GM13977 (cell line): ENCODE results near the gene CNTNAP2.

Experiments
- DNase-seq: peaks from one replicate; pipeline ENCODE4 v3.0.0; 2012; ENCODE audit warnings: low spot score
- in situ Hi-C: fragments of 300-500 bp; cut with MboI; formaldehyde crosslinking; loops from one replicate; pipeline ENCODE4 v1.12.0; 2022; ENCODE audit warnings: low sequenced_read_pairs, low pct_unique_long_range_greater_than_20kb, mixed read lengths, inconsistent platforms; ENCODE audit not compliant: unreplicated experiment
- TF ChIP-seq, protein P1 (sequence below): IDR thresholded peaks from 2 replicates; pipeline ENCODE4 v1.5.1; 2012; ENCODE audit warnings: mild to moderate bottlenecking, control low read depth; ENCODE audit not compliant: insufficient read depth; ENCODE audit errors: extremely low read depth, missing control alignments

The CNTNAP2 gene

DNA sequence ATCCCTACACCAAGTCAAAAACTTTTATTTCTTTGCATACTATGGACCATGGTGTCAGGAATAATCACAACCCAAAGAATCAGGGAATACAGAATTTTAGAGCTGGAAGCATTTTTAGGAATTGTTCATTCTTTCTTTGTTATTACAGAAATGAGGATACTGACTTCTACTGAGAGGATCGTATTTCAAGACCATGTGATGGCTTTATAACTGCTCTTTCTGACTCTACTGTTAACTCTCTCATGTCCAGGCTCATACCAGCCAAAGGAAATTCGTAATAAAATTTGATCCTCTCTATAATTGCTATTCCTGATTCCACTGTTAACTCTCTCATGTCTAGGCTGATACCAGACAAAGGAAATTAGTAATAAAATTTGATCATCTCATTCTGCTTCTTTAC, 1423.1 kb downstream of the CNTNAP2 start:
- DNase-seq, result no peak
- in situ Hi-C loops, result no loop called here
- TF ChIP-seq, protein P1, sequence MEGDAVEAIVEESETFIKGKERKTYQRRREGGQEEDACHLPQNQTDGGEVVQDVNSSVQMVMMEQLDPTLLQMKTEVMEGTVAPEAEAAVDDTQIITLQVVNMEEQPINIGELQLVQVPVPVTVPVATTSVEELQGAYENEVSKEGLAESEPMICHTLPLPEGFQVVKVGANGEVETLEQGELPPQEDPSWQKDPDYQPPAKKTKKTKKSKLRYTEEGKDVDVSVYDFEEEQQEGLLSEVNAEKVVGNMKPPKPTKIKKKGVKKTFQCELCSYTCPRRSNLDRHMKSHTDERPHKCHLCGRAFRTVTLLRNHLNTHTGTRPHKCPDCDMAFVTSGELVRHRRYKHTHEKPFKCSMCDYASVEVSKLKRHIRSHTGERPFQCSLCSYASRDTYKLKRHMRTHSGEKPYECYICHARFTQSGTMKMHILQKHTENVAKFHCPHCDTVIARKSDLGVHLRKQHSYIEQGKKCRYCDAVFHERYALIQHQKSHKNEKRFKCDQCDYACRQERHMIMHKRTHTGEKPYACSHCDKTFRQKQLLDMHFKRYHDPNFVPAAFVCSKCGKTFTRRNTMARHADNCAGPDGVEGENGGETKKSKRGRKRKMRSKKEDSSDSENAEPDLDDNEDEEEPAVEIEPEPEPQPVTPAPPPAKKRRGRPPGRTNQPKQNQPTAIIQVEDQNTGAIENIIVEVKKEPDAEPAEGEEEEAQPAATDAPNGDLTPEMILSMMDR, result no peak

DNA sequence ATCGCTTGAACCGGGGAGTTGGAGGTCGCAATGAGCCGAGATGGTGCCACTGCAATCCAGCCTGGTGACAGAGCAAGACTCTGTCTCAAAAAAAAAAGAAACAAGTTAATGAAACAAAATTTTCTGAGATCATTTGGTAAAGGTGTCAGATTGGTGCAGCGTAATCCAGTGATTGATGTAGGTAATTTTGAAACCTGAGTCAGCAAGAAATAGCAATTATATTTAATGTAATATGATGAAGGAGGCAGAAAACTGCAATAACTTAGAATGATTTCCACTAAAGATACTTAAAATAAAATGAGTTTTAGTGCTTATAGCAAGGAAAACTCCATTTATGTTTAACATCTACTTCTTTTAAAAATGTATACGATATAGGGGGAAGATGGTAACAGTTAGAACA, 1424.1 kb downstream of the CNTNAP2 start:
- no peak for DNase-seq
- TF ChIP-seq, protein P1, result no peak
- in situ Hi-C loops, result no loop called here

DNA sequence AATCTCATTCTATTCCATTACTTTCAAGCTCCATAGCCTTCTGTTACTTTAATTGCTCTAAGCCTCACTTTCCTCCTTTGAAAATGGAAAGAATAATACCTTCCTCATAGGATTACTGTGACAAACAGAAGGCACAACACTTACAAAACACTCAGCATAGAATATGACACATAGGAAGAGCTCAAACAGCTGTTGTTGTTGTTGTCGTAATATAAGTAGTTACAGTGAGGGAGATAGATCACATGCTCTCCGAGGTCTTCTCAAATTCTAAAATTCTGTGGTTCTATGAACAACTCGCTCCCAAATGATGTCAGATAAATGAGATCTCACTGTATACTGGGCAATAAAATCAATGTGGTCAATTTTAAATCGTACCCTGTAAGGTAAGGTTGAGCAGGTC, 1424.7 kb downstream of the CNTNAP2 start:
- TF ChIP-seq, protein P1, result no peak
- no peak for DNase-seq
- in situ Hi-C loops, result no loop called here

DNA sequence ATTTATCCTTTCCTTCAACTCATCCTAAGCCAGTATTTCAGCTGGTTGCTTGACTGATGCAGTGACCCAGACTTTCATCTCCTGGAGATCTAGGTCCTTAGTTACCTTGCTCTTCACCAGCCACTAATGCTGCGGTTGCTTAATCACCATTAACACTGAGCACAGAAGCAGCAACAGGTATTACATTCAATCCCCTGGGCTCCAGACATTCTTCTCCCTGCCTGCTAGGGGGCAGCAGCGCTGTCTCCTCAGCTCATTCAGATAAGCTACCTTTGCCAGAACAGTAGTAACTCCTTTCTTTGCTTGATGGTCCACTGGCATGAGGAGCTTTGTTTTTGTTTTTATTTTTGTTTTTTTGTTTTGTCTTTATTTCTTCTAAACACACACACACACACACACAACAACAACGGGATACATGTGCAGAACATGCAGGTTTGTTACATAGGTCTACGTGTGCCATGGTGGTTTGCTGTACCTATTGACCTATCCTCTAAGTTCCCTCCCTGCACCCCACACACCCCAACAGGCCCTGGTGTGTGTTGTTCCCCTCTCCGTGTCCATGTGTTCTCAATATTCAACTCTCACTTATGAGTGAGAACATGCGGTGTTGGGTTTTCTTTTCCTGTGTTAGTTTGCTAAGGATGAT, 1430.8 kb downstream of the CNTNAP2 start:
- in situ Hi-C loops, result no loop called here
- TF ChIP-seq, protein P1, result peak; percentile 69
- DNase-seq, result peak; percentile 10

DNA sequence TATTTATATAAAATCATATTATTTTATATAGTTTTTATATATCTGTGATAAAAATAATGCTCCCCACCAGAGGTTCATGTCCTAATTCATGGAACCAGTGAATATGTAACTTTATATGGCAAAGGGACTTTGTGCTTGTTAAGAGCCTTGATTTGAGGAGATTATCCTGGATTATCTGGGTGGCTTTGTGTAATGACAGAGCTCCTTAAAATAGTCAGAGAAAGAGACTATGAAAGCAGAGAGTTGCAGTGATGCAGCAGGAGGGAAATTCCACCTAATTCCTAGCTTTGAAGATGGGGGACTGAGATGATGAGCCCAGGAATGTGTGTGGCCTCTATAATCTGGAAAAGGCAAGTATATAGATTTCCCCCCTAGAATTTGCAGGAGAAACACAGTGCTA, 1439.7 kb downstream of the CNTNAP2 start:
- in situ Hi-C loops, result no loop called here
- TF ChIP-seq, protein P1, result no peak
- no peak for DNase-seq

DNA sequence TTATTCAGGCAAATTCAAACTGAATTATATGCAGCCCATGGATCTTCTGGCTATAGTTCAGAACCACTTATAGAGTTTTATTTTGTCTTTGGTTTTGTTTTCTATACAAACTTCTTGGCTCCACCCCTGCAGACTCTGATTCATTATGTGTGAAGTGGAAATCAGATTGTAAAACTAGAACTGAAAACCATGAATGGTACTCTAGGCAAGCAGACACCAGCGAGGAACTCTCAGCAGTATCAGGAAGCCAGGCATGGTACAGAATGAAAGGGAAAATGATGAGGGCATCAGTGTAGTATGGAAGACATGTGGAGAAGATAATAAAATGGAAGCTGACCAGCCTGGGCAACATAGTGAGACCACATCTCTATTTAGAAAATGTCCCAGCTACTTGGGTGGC, 1447.1 kb downstream of the CNTNAP2 start:
- no peak for DNase-seq
- in situ Hi-C loops, result no loop called here
- TF ChIP-seq, protein P1, result no peak
